Embryonic facial prominence (tissue), 1 donor: ENCODE results near the gene PAX7.
"Not testable (repeated sequence)": the region's sequence is repeated elsewhere in the genome, so short reads cannot be mapped to it uniquely, and the experiment has no call there.

Source experiments
- DNase-seq: peaks from one replicate; pipeline ENCODE4 v3.0.0-alpha.2; 2016; ENCODE audit errors: extremely low spot score

Gene PAX7

DNA sequence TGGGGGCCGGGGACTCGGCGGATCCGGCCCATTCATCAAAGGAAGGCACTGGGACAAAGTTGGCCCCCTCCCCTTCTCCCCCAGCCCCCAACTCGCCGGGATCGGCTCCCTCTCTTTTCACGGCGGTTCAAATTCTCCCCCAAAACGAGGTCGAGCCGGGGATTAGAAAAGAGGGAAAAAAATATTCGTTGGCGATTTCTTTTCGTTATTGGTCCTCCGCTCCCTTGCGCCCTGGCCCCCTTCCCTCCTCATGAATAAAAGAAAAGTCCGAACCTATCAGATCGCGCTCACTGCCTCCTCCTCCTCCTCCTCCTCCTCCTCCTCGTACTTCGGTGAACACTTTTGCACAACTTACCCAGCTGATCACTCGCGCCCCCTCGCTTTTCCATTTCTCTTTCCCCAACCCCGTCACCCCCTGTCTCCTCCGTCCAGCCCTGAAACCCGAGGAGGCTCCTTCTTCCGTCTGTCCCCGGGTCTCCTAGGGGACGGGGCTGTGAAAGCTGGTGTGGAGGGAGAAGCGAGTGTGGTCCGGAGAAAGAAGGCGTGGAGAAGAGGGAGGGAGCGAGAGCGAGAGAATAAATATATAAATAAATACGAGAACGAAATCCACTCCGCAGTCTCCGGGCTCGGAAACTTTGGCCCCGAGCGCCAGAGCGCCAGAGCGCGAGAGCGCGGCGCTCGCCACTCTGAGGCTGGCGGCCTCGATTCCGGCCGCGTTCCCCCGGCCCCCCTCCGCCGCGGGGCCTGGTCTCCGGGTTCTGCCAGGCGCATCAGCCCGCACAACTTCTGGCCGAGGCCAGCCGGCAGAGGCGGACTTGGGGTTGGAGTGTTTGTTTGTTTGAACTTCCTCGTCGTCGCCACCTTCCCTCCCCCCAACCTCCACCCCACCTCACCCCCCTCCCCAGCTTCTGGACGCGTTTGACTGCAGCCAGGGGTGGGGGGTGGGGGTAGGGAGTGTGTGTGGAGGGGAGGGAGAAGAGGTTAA, at the start of gene PAX7:
TSS of gene PAX7 (plus strand) at position 336 of the 985 bp plus-strand sequence. CDS start 758 bp downstream, outside the sequence.
- DNase-seq = no peak

DNA sequence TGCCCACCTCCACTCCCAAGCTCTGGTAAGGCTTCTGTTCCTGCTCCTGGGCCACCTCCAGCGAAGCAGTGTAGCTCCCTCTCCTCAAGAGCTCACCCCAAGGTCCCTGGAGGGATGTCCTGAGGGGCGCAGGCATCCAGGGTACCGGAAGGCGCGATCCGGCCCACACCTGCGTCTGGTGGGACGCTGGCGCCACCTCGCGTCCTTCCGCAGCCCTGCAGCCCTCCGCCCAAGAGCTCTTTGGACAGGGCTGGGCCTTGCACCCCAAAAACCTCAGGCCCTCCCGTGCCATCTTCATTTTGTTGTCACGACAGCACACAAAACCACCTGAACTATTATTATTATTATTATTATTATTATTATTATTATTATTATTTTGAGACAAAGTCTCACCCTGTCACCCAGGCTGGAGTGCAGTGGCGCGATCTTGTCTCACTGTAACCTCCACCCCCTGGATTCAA, 49.2 kb upstream of the PAX7 start:
- no peak for DNase-seq

DNA sequence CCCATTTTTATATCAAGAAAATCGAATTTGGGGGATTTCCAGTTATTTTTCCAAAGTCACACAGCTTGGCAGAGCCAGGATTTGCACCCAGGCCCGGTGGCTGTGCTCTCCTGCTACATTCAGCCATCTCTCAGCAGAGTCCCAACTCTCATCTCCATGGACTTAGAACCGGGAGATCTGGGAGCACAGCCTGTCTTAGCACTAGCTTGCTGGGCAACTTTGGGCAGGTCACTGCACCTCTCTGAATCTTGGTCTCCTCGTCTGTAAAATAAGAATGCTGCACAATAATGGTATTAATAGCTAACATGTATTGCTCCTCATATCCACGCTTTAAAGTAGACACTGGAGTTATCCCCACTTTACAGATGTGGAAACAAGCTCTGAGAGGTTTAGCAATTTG, 47.8 kb upstream of the PAX7 start:
- no peak for DNase-seq

DNA sequence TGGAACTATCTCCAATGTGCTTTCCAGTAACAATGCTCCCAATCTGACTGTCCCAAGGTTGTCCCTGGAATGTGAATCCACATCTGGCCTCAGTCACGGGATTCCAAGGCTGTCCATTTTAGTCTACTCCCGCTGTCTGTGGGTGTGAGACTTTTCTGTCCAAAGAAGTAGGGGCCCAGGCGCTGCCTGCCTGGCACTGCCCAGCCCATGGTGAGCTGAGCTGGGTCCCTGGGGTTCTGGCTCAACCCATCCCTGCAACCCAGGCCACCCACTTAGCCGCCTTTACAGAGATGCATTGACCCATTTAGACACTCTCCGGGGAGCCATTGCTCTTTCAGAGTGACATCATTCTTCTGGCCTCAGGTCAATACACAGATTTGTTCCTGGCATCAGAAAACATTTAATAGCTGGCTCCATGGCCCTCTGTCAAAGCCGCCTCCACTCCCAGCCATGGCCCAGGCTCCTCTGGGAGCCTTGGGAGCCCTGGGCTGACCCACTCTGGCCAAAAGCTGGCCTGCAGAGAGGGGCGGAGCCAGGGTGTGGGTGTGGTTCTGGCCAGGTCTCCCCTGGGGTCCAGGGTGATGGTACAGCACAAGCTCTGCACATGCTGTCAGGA, 47.2 kb upstream of the PAX7 start:
- no peak for DNase-seq

DNA sequence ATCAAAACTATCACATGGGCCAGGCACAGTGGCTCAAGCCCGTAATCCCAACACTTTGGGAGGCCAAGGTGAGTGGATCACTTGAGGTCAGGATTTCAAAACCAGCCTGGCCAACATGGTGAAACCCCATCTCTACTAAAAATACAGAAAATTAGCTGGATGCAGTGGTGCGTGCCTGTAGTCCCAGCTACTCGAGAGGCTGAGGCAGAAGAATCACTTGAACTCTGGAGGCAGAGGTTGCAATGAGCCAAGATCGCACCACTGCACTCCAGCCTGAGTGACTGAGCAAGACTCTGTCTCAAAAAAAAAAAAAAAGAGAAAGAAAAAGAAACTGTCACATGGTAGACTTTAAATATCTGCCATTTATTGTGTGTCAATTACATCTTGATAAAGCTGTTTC, 44.6 kb upstream of the PAX7 start:
- DNase-seq = not testable (repeated sequence)

DNA sequence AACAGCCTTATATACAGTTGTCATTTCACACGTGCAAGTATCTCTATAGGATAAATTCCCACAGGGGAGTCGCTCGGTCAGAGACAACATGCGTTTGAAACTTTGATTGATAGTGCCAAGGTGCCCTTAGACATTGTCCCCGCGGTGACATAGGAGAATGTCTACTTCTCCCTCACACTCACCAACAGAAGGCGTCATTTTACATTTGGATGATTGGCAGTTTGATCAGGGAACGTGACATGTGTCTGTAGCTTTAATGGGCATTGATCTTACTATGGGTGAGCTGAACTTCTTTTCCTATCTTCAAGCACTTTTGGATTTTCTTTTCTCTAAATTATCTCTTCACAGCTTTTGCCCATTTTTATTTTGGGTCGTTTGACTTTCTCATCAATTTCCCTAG, 42.6 kb upstream of the PAX7 start:
- no peak for DNase-seq

DNA sequence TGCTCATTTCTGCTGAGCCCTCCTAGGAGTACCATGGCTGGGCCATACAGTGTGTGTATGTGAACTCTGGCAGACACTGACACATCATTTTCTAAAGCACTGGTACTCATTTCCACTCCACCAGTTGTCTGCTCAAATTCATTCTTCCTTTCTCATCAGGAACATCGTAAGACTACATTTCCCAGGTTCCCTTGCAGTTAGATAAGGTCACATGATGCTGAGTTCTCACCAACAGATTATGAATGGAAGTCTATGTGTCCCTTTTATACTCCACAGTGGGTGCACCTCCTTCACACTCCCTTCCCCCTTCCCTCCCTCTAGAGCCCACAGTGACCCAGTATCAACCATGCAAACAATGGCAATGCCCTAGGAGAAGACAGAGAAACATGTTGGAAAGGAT, 38.3 kb upstream of the PAX7 start:
- DNase-seq = no peak

DNA sequence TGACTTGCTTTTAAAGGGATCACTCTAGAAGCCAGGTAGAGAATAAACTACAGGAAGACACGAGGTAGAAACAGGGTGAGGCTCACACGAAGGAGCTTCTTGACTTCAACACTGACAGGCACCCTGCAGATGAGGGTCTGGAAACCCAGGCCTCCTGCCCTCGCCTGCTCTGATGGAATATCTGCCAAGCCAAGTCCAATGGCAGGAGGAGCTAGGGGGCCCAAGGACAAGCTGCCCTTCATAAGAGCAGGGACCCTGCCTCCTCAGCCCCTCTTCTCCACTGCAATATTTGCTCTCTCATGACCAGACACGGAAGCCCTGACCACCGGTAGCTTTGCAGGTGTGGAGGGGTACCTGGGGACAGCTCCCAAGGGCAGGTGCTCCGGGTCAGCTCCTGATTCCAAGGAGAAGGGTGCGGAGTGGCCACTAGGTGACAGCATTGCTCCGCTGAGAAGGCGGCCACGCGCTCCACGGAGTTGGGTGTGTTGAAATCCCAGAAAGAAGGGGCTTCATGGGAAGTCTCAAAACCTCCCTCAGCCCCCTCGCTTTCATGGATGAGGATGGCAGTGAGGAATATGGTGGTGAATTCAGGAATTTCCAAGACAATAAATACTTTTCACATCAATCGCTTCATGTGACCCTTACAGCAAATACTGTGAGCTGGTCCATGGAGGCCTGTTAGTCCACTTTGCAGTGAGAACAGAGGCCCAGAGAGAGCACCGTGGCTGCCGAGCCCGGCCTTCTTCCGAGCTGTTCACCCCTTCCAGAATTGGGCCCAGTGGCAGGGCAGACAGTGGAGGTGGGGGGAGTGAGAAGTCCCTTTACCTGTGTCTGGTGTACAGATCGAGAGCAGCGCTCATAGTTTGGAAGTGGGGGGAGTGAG, 33.2 kb upstream of the PAX7 start:
- peak; percentile 12 for DNase-seq

DNA sequence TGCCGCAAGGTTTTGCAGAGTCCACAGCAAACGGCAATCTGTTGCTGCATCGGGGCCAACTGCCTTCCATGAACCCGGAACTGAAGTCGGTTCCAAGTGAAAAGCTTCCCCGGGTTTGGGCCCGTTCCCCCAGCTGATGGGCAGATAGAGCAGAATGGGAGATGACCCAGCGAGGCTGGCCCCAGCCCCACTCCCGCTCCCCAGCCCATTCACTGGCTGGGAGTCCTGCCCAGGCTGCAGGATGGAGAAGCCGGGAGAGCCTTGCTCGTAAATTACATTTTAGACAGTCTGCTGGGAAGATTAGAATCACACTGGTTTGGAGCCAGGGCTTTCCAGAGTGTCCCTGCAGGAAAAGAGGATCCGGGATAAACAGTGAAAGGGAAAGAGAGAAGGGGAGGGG, 31.6 kb upstream of the PAX7 start:
- no peak for DNase-seq

DNA sequence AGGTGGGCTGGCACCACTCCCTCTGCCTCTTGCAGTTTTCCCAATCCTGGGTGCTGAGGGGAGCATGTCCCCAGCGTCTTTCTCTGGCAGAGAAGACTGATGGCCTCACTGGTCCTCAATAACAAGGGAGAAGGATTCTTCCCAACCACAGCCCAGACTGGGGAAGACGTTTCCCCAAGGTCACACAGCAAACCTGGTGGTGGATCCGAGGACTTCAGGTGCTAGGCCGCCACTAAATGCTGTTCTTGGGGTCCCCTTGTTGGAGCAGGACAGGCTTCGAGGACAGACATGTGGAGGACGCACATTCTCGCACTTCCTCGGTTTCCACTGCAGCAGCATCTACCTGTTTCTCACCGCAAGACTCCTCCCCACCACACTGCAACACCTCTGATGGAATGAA, 30.9 kb upstream of the PAX7 start:
- DNase-seq = no peak

DNA sequence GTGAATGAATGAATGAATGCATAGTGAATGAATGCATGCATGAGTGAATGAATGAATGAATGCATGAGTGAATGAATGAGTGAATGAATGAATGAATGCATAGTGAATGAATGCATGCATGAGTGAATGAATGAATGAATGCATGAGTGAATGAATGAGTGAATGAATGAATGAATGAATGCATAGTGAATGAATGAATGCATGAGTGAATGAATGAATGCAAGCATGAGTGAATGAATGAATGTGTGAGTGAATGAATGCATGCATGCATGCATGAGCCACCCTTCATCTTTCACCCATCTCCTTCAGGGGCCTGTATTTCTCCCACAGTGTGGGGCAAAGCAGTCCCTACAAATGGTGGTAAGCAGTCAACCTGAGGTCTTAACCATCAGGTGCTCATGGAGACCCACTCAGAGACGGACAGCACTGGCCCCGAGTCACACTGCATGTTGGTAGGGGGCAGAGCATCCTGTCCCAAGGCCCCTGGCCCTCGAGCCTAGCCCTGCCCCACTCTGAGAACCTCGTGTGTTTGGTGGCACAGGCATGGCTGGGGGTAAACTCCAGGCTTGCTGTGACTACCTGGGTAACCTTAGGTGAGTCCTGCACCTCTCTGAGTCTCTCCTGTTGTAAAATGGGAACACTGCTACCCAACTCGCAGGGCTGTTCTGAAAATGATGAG, 28.0 kb upstream of the PAX7 start:
- DNase-seq = no peak

DNA sequence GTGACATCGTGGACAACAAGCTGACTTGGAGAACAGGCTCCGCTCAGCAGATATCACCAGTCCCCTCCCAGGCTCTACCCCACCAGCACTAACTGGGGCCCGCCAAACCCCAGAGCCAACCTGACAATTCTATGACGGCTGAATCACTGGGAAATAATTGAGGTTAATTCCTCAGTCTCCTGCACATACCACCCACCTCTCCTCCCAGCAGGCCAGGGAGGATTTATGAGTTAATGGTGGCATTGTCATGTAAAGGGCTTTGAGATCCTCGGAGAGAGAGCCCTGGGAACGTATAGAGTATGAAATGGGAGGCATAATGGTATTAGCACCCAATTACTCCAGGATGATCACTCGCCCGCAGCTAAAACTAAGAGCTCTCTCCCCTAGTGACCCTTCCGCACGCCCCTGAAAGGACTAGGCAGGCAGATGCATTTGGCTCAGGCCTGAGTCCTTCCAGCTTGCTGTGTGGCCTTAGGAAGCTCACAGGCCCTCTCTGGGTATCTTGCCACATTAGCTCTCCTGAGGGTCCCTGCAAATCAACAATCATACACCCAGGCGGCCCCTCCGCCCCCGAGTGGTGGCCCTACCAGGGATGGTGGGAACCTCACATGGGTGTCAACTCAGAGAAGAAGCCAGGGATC, 27.3 kb upstream of the PAX7 start:
- no peak for DNase-seq

DNA sequence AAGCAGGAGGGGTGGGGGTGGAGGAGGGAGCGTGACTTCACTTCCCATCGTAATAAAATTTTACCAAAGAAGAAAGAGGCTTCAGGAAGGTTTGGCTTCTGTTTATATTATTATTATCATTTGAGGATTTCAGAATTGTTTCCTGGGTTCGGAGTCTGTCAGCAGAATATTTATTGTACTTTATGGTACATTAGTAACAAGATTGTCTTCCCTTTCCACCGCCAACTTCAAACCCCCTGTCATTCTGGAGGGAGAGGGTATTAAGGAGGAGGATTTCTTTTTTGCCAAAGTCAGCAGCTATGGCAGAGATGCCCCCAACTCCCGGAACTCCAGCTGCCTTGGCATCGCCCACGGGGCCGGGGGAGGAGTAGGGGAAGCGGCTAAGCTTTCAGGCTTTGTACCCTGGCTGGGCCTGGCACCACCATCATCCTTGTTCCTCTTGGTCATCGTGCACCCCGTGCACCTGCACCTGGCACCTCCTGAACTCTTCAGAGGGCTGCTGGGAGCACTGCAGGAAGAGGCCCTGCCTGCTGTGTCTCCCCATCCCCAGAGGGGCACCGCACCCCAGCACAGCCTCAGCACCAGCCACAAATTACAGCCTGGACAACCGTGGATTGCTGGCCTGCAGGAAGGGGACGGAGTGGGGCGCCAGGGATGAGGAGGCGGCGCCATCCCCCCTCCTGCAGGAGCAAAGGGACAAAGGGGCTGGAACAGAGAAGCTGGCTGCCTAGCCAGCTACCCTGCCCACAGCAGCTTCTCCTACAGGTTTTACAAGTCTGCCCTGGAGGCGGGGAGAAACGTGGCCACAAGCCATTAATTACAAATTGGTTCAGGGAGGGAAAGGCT, 24.0 kb upstream of the PAX7 start:
- no peak for DNase-seq

DNA sequence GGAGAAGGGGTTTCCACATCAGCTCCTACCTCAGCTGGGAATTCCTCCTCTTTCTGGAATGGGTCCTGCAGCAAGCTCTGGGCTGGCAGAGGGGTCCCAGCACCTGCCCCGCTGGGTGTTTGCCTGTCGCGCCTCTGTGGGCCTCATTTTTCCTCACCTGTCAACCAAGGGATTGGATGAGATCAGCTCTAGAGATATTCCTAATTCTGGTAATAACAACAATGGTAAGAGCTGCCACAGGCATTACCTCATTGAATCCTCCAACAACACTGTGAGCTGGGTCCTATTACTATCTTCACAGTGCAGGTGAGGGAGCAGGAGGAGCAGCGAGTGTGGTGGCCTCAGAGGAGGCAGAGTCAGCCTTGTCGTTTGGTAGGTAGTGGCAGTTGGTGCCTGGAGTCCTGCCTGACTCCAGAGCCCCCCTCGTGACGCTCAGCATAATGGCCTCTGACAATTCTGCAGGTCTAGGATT, 23.3 kb upstream of the PAX7 start:
- DNase-seq = no peak

DNA sequence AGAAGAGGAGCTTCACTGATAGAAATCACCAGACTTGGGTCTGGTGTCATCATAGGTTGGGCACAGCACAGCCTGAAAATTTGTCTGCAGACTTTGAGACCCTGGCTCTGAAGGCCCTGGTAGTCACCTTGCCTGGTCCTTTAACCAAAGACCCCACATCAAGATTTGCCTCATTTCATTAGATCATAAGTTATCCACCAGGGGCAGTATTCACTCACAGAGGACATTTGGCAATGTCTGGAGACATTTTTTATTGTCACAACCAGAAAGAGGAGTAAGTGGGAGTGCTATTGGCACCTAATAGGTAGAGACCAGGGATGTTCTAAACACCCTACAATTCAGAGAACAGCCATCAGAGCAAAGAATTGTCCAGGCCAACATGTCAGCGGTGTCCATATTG, 22.1 kb upstream of the PAX7 start:
- no peak for DNase-seq

DNA sequence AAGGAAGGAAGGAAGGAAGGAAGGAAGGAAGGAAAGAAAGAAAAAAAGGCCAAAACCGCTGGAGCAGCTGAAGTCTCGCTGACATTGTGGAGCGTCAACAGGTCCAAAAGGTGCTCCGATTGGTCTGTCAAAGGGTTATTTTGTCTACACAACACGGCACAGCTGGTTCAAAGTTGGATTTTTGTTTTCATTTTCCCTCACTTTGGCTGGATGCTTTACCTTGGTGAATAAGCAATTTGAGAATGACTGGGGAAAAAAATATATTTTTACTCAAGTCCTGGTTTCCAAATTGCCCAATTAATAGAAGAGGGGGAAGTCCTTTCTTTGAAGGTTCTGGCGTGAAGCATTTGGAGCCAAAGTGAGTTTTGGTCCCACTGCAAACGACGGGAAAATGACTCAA, 19.3 kb upstream of the PAX7 start:
- no peak for DNase-seq

DNA sequence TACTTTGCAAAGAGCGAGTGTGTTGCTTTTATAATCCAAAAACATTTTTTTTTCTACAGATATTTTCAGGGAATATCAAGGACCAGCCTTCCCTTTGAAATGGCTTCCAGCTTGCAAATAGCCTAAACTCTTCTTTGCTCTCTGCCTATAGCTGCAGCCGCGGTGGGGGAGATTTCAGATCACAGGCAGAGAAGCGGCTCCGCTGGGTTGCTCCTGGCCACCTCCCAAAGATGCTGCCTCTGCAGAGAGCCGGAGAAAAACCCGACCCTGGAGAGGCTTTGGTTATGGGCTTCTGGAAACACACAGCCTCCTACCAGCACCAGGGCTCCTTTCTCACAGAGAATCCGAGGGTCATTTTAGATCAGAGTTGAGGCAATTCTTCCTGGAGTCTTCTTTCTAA, 18.6 kb upstream of the PAX7 start:
- DNase-seq = no peak

DNA sequence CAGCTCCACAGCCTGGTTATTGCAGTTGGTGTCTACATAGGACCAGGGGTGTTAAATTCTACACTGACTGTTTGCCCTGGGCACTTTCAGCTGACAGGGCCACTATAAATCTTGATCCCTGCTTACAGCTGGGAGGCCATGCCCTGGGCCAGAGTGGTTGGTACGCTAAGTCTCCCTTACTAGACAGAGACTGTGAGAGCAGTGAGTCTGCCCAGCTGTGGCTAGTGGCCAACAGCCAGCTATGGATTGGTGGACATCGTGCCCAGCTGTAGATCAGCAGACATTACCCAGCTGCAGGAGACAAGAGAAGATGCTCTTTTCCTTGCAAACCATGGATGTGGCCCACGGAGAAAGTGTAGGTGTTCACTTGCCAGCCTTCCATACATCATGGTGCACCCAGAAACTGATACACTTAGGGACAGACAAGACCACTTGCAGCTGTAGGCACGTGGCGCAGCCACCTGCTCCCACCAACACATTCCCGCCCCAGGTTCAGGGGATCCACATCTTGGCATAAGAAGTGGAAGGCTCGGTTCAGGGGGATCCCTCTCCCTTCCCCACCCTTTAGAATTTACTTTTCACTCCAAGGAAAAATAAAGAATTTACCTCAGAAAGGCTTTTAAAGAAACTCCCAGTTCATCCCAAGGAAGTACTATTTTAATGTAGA, 16.4 kb upstream of the PAX7 start:
- DNase-seq = no peak
